Measurements from ENCODE around the gene DOCK9. TPM values are rescaled to one million over a fixed set of nuclear protein-coding genes. Genes with fewer than 3 reads are reported as not detected.

Gene DOCK9
- total and polyA plus RNA-seq, 7 donors = 13.8 to 39.5 (median 19.9) TPM

DNA sequence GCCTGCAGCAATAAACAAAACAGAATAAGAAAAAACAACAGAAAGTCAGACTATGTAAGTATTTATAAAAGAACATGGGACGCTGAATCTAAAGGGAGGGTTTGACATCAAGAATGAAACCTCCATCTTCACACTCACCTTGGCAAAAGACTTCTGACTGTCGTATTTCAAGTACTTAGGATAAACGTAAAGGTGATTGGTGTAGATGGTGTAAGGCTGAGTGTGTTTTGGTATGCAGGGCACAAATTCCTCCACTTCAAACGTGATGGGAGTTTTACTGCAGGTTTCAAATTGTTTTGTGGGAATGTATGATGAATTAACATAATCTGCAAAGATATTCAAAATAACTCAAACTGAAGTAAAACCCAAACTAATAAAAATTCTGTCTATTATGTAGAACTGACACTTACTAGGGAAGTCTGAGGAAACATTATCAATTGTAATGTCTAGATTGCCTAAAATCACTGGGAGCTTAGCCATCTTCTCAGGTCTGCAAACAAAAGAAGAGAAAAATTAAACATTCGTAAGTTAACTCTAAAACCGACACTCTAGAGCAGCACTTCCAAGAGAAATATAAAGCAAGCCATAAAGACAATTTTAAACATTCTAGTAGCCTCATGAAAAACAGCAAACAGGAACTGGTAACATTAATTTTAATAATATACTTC lies 89.5 kb downstream of the DOCK9 start:
- peaks cover 4 to 36% of the 10 kb centered on the region in 2 donors for H3K36me3 ChIP-seq (ENCODE audit: insufficient read depth in 1 of 2, low read depth in 1 of 2)
- peaks cover 6% of the 10 kb centered on the region for H3K4me1 ChIP-seq
- intact Hi-C loops (cut with DNase I) = no loop called here
- no peak overlapping the region for H3K4me3 ChIP-seq
- DNase-seq (no peak), ATAC-seq (no peak)
- H3K9me3 ChIP-seq = no peaks in the 10 kb centered on the region
- no peaks in the 10 kb centered on the region for H3K27me3 ChIP-seq (ENCODE audit: insufficient read depth in 3 of 3, low read length in 2 of 3)
- H3K27ac ChIP-seq = no peak overlapping the region
- 84 to 92% (median 88%) methylated on average over 6 of the region's 6 CpGs for WGBS, 3 donors
- TF ChIP-seq, protein P1, sequence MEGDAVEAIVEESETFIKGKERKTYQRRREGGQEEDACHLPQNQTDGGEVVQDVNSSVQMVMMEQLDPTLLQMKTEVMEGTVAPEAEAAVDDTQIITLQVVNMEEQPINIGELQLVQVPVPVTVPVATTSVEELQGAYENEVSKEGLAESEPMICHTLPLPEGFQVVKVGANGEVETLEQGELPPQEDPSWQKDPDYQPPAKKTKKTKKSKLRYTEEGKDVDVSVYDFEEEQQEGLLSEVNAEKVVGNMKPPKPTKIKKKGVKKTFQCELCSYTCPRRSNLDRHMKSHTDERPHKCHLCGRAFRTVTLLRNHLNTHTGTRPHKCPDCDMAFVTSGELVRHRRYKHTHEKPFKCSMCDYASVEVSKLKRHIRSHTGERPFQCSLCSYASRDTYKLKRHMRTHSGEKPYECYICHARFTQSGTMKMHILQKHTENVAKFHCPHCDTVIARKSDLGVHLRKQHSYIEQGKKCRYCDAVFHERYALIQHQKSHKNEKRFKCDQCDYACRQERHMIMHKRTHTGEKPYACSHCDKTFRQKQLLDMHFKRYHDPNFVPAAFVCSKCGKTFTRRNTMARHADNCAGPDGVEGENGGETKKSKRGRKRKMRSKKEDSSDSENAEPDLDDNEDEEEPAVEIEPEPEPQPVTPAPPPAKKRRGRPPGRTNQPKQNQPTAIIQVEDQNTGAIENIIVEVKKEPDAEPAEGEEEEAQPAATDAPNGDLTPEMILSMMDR (IDR thresholded peaks at IDR 0.05) = no peak

DNA sequence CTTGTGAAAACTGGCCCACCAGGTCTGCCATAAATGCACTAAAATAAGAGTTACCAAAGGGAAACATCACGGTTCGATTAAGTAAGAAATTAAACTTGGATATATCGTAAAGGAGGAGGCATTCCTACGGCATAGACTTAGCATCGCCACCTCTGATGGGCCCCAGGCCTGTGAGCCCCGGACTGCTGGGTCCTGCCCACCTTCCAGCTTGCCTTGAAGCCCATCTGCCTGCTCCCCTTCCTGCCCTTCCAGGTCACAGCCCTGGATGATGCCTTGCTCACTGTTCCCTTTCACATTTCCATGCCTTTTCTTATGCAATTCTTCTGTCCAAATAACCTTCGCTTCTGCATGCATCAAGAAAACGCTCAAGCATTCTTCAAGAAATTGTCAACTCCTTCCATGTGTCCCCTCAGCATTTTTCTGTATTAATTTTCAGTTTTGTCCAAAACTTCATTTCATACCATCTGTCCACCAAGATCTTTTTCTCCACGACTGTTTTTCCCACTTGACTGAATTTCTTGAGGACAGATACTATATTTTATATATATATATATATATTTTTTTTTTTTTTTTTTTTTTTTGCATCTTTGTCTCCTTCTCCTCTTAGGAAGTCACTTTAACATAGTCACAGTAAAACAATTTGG lies 91.2 kb downstream of the DOCK9 start:
- intact Hi-C loops (cut with DNase I) = no loop called here
- Histone ChIP-seq H3K4me3 (no peak overlapping the region), H3K27me3 (ENCODE audit: insufficient read depth in 3 of 3, low read length in 2 of 3) (no peaks in the 10 kb centered on the region), H3K9me3 (no peaks in the 10 kb centered on the region), H3K27ac (no peak overlapping the region), H3K4me1 (peaks cover 6% of the 10 kb centered on the region), H3K36me3 (ENCODE audit: insufficient read depth in 1 of 2, low read depth in 1 of 2) (peaks cover 4 to 53% of the 10 kb centered on the region in 2 donors)
- WGBS, 3 donors = 94 to 97% (median 96%) methylated on average over 9 of the region's 9 CpGs
- ATAC-seq = no peak
- DNase-seq = no peak
- TF ChIP-seq, protein P1 (IDR thresholded peaks at IDR 0.05) = no peak

DNA sequence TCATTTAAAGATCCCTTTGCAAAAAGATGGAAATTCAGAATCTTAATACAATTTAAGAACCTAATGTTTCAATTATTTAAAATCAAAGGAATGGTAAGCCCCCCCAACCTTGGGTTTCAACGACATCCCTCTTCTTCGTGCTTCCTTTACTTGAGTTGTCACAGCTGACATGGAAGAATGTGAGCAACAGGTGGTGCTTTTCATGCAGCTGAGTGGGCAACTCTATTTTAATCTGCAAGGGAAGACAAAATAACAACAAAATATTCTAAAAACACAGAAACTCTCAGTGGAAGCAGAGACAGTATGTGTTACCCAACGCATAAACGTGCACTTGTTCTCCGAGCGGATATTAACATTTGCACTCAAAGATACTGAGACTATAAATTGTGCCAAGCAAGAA lies 92.3 kb downstream of the DOCK9 start:
- peaks cover 4 to 64% of the 10 kb centered on the region in 2 donors for H3K36me3 ChIP-seq (ENCODE audit: insufficient read depth in 1 of 2, low read depth in 1 of 2)
- H3K27ac ChIP-seq = no peak overlapping the region
- DNase-seq (no peak), ATAC-seq (no peak)
- H3K4me1 ChIP-seq = peaks cover 6% of the 10 kb centered on the region
- WGBS, 3 donors = 45 to 62% (median 47%) methylated on average over 6 of the region's 6 CpGs
- intact Hi-C loops (cut with DNase I) = no loop called here
- TF ChIP-seq, protein P1 (IDR thresholded peaks at IDR 0.05) = no peak
- no peaks in the 10 kb centered on the region for H3K9me3 ChIP-seq
- H3K27me3 ChIP-seq (ENCODE audit: insufficient read depth in 3 of 3, low read length in 2 of 3) = no peaks in the 10 kb centered on the region
- H3K4me3 ChIP-seq = no peak overlapping the region

DNA sequence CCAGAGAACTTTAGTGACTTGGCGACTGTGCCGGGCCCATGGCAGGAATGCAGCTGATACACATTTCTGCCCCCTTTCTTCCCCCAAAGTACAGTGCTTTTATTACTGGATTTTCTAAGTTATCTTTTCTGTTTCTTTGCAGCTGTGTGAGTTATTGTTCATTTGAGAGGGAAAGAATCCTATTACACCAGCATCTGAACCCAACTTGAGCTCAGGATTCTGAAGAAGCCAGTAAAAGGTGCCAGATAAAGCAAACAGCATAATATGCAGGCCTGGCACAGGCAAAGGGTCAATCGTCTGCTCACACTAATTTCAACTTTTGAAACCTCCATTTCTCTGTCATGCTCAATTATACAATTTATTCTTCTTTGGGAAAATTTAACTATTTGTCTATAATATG lies 93.9 kb downstream of the DOCK9 start:
- no peak overlapping the region for H3K4me3 ChIP-seq
- no peak for ATAC-seq
- TF ChIP-seq, protein P1 (IDR thresholded peaks at IDR 0.05) = no peak
- H3K27me3 ChIP-seq (ENCODE audit: insufficient read depth in 3 of 3, low read length in 2 of 3) = no peaks in the 10 kb centered on the region
- 29 to 53% (median 34%) methylated on average over 3 of the region's 3 CpGs for WGBS, 3 donors
- H3K4me1 ChIP-seq = peaks cover 4% of the 10 kb centered on the region
- intact Hi-C loops (cut with DNase I) = no loop called here
- no peaks in the 10 kb centered on the region for H3K9me3 ChIP-seq
- H3K27ac ChIP-seq = no peak overlapping the region
- peaks cover 6 to 80% of the 10 kb centered on the region in 2 donors for H3K36me3 ChIP-seq (ENCODE audit: insufficient read depth in 1 of 2, low read depth in 1 of 2)
- no peak for DNase-seq
